ENCODE measurements around the gene BARX1. TPM values are rescaled to one million over a fixed set of nuclear protein-coding genes. Genes with fewer than 3 reads are reported as not detected.

The BARX1 gene
- total RNA-seq, 2 experiments from 2014 or later: 1.1 to 1.4 TPM

- POLR2A ChIA-PET: interaction anchor here (0.6 to 1.2 kb wide), 2 partner anchors 280 to 872 kb away, joined by 3 read pairs; no protein-coding TSS in a partner anchor
- peaks cover 28% of the 10 kb centered on the region for H3K4me1 Mint-ChIP-seq
Observed at GRCh38 chr9:93962561-93963440, 7.6 kb upstream of the BARX1 start.

GRCh38 chr9:93962017-93962416, 6.9 kb upstream of the BARX1 start:
- H3K27me3 Mint-ChIP-seq: peaks cover 55% of the 10 kb centered on the region
- no peaks in the 10 kb centered on the region for H3K9me3 Mint-ChIP-seq
- POLR2A ChIA-PET: interaction anchor here (1.2 kb wide), 1 partner anchor 280 kb away, joined by 3 read pairs; no protein-coding TSS in a partner anchor
- H3K4me3 Mint-ChIP-seq: no peak overlapping the region
- H3K4me1 Mint-ChIP-seq: peaks cover 28% of the 10 kb centered on the region
- DNase-seq: no peak
- no peak overlapping the region for H3K27ac Mint-ChIP-seq
- H3K36me3 Mint-ChIP-seq: no peaks in the 10 kb centered on the region
- no peak for ATAC-seq (ENCODE audit: low read depth)

More at GRCh38 chr9:93962561-93963440, 7.6 kb upstream of the BARX1 start:
- DNase-seq (peak; percentile 72), ATAC-seq (ENCODE audit: low read depth) (peak; percentile 50)
- Mint-ChIP-seq H3K27me3 (peaks cover 47% of the 10 kb centered on the region), H3K4me3 (no peak overlapping the region), H3K9me3 (no peaks in the 10 kb centered on the region), H3K27ac (no peak overlapping the region), H3K36me3 (no peaks in the 10 kb centered on the region)

GRCh38 chr9:93960971-93961841, 6.1 kb upstream of the BARX1 start:
- Mint-ChIP-seq H3K27me3 (peaks cover 59% of the 10 kb centered on the region), H3K4me3 (peak overlapping the region; percentile 27), H3K9me3 (no peaks in the 10 kb centered on the region), H3K27ac (no peak overlapping the region), H3K36me3 (no peaks in the 10 kb centered on the region), H3K4me1 (peaks cover 29% of the 10 kb centered on the region)
- no peak for ATAC-seq (ENCODE audit: low read depth)
- POLR2A ChIA-PET: interaction anchor here (0.7 kb wide), 1 partner anchor 43 kb away, joined by 4 read pairs; no protein-coding TSS in a partner anchor
- DNase-seq: no peak

- H3K27me3 Mint-ChIP-seq: peaks cover 67% of the 10 kb centered on the region
- POLR2A ChIA-PET: interaction anchor here (0.7 kb wide), 1 partner anchor 44 kb away, joined by 4 read pairs; no protein-coding TSS in a partner anchor
- no peak for DNase-seq
- ATAC-seq (ENCODE audit: low read depth): no peak
- peaks cover 36% of the 10 kb centered on the region for H3K4me1 Mint-ChIP-seq
- H3K9me3 Mint-ChIP-seq: no peaks in the 10 kb centered on the region
- H3K36me3 Mint-ChIP-seq: peaks cover 2% of the 10 kb centered on the region
- no peak overlapping the region for H3K27ac Mint-ChIP-seq
- H3K4me3 Mint-ChIP-seq: peak overlapping the region; percentile 27
Observed at GRCh38 chr9:93960221-93960970, 5.2 kb upstream of the BARX1 start.

GRCh38 chr9:93959739-93960154, 4.6 kb upstream of the BARX1 start:
- Mint-ChIP-seq H3K4me1 (peaks cover 36% of the 10 kb centered on the region), H3K27me3 (peaks cover 68% of the 10 kb centered on the region), H3K9me3 (no peaks in the 10 kb centered on the region), H3K36me3 (peaks cover 3% of the 10 kb centered on the region), H3K27ac (no peak overlapping the region), H3K4me3 (peak overlapping the region; percentile 19)
- POLR2A ChIA-PET: no interaction called here
- no peak for ATAC-seq (ENCODE audit: low read depth)
- no peak for DNase-seq

GRCh38 chr9:93958819-93959682, 3.9 kb upstream of the BARX1 start:
- ATAC-seq (ENCODE audit: low read depth) (no peak), DNase-seq (no peak)
- POLR2A ChIA-PET: no interaction called here
- H3K4me1 Mint-ChIP-seq: peaks cover 36% of the 10 kb centered on the region
- no peak overlapping the region for H3K27ac Mint-ChIP-seq
- peaks cover 3% of the 10 kb centered on the region for H3K36me3 Mint-ChIP-seq
- peak overlapping the region; percentile 61 for H3K4me3 Mint-ChIP-seq
- H3K27me3 Mint-ChIP-seq: peaks cover 68% of the 10 kb centered on the region
- H3K9me3 Mint-ChIP-seq: no peaks in the 10 kb centered on the region

- H3K9me3 Mint-ChIP-seq: no peaks in the 10 kb centered on the region
- peak overlapping the region; percentile 61 for H3K4me3 Mint-ChIP-seq
- no peak overlapping the region for H3K27ac Mint-ChIP-seq
- peaks cover 73% of the 10 kb centered on the region for H3K27me3 Mint-ChIP-seq
- ATAC-seq (ENCODE audit: low read depth) (peak; percentile 32), DNase-seq (peak; percentile 55)
- H3K4me1 Mint-ChIP-seq: peaks cover 44% of the 10 kb centered on the region
- H3K36me3 Mint-ChIP-seq: peaks cover 7% of the 10 kb centered on the region
- POLR2A ChIA-PET: no interaction called here
Observed at GRCh38 chr9:93958121-93958818, 3.1 kb upstream of the BARX1 start.

GRCh38 chr9:93955981-93956784, 1.0 kb upstream of the BARX1 start:
- ATAC-seq (ENCODE audit: low read depth): no peak
- Mint-ChIP-seq H3K36me3 (peaks cover 7% of the 10 kb centered on the region), H3K27me3 (peaks cover 73% of the 10 kb centered on the region), H3K4me1 (peaks cover 31% of the 10 kb centered on the region), H3K4me3 (peak overlapping the region; percentile 84), H3K9me3 (no peaks in the 10 kb centered on the region), H3K27ac (no peak overlapping the region)
- no peak for DNase-seq
- POLR2A ChIA-PET: no interaction called here

GRCh38 chr9:93954434-93955061, 607 bp downstream of the BARX1 start:
- ATAC-seq (ENCODE audit: low read depth): no peak
- peaks cover 35% of the 10 kb centered on the region for H3K4me1 Mint-ChIP-seq
- H3K27me3 Mint-ChIP-seq: peaks cover 73% of the 10 kb centered on the region
- no peak overlapping the region for H3K27ac Mint-ChIP-seq
- peaks cover 1% of the 10 kb centered on the region for H3K9me3 Mint-ChIP-seq
- POLR2A ChIA-PET: no interaction called here
- peak; percentile 58 for DNase-seq
- peaks cover 7% of the 10 kb centered on the region for H3K36me3 Mint-ChIP-seq
- H3K4me3 Mint-ChIP-seq: peak overlapping the region; percentile 32

- Mint-ChIP-seq H3K36me3 (peaks cover 7% of the 10 kb centered on the region), H3K9me3 (peaks cover 1% of the 10 kb centered on the region), H3K4me3 (peak overlapping the region; percentile 74), H3K27me3 (peaks cover 73% of the 10 kb centered on the region), H3K27ac (peak overlapping the region; percentile 86), H3K4me1 (peaks cover 32% of the 10 kb centered on the region)
- ATAC-seq (ENCODE audit: low read depth): no peak
- POLR2A ChIA-PET: no interaction called here
- DNase-seq: no peak
Observed at GRCh38 chr9:93953496-93954433, 1.4 kb downstream of the BARX1 start.

All from activated naive CD8-positive, alpha-beta T cell treated with anti-CD3 and anti-CD28 coated beads, Interleukin-2, amount 10 ng/mL, durations not matched to agents 7 days and 5 days (primary cell).